Brain microvascular endothelial cell (primary cell): ENCODE data around the gene TMEM41A.
A peak's percentile ranks its signal among the peaks of the same experiment; 100 is the strongest.

Experiments used
- DNase-seq: peaks from one replicate; pipeline ENCODE4 v3.0.0-alpha.2; 2020
- H3K27ac ChIP-seq: fragments of 250-450 bp; sonication (Bioruptor Pico); 2 replicates; pipeline ENCODE4 v1.5.1; 2020; ENCODE audit warnings: mild to moderate bottlenecking, moderate library complexity
- H3K27me3 ChIP-seq: fragments of 250-450 bp; sonication (Bioruptor Pico); replicated peaks from 2 replicates; pipeline ENCODE4 v1.5.1; 2020; ENCODE audit warnings: mild to moderate bottlenecking
- H3K36me3 ChIP-seq: fragments of 250-450 bp; sonication (Bioruptor Pico); replicated peaks from 2 replicates; pipeline ENCODE4 v1.5.1; 2020; ENCODE audit warnings: mild to moderate bottlenecking
- H3K4me3 ChIP-seq: 2 replicates; pipeline ENCODE4 v1.5.1; 2011; ENCODE audit warnings: low read depth, mild to moderate bottlenecking, control low read depth, low read length, moderate library complexity
- in situ Hi-C: cut with HindIII; loops from 2 replicates; pipeline ENCODE4 v1.10.0; 2017; ENCODE audit warnings: low sequenced_read_pairs, low pct_ligation_motif_present
- TF ChIP-seq, protein P1 (sequence below): IDR thresholded peaks from 2 replicates; pipeline ENCODE4 v1.5.1; 2011; ENCODE audit warnings: low read depth, mild to moderate bottlenecking, moderate library complexity, low read length, control low read depth, inconsistent platforms; ENCODE audit errors: missing control alignments

Gene TMEM41A

DNA sequence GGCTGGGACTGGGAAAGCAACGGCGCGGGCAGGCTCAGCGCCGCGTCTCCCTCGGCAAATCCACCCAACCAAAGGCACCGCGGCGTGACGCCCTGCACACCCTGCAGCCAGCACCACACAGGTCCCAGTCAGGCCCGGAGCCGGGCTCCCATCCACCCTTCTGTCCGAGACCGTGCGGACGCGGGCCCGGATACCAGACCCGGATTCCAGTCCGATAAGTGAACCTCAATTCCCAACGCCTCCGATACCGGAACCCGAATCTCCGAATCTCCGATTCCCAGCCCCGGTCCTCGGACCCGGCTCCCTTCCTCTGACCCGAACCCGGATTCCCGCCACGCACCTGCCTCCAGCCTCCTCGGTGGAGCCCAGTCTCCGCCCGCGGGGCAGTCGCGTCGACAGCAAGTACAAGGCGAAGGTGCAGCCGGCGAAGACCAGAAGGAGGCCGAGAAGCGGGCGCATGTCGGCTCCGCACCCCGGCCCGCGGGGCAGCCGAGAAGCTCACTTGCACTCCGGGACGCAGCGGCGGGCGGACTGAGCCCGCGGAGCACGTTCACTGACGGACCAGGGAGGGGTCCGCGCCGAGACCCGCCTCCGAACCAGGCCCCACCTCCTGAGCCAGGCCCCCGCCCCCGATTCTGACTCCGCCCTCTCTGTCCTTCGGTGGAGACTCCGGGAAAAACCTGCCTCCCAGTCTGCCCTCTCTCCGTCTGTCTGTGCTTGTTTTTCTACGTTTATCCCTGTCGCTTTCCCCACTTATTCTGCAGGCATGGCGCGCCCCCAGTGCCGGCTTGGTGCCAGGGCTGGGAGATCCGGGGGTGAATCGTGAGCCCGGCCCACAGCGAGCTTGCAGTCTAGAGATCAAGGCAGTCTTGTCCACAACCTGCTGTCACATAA is at the start of gene TMEM41A:
Gene TMEM41A, minus strand, starts transcription at position 533 of the 894 bp plus-strand sequence. Its CDS starts 74 bp downstream, at position 459.
- H3K27ac ChIP-seq = peak within 1 kb of the TSS; percentile 28
- TF ChIP-seq, protein P1, sequence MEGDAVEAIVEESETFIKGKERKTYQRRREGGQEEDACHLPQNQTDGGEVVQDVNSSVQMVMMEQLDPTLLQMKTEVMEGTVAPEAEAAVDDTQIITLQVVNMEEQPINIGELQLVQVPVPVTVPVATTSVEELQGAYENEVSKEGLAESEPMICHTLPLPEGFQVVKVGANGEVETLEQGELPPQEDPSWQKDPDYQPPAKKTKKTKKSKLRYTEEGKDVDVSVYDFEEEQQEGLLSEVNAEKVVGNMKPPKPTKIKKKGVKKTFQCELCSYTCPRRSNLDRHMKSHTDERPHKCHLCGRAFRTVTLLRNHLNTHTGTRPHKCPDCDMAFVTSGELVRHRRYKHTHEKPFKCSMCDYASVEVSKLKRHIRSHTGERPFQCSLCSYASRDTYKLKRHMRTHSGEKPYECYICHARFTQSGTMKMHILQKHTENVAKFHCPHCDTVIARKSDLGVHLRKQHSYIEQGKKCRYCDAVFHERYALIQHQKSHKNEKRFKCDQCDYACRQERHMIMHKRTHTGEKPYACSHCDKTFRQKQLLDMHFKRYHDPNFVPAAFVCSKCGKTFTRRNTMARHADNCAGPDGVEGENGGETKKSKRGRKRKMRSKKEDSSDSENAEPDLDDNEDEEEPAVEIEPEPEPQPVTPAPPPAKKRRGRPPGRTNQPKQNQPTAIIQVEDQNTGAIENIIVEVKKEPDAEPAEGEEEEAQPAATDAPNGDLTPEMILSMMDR = no peak
- peaks cover 8% of the 10 kb centered on the region for H3K36me3 ChIP-seq
- in situ Hi-C loops = no loop called here
- H3K4me3 ChIP-seq = peak within 1 kb of the TSS; percentile 96
- no peaks in the 10 kb centered on the region for H3K27me3 ChIP-seq
- peak; percentile 93 for DNase-seq

DNA sequence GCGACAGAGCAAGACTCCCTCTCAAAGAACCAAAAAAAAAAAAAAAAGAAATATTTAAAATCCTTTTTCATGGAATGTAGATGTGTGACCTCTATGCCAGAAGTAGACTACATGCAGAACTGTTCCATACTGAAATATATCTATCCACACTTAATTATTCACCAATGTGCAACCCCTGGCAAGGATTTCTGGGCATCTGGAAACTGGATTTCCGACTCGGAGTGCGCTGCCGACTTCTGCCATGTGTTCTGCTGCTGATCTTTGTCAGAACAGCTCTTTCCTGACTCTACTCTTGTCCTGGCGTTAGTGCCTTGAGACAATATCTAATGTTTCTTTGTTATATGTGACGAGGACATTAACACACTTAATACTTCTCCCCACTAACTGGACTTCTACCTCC is 41.9 kb upstream of the TMEM41A start:
- no peak overlapping the region for H3K4me3 ChIP-seq
- no peak for DNase-seq
- no peak overlapping the region for H3K27ac ChIP-seq
- in situ Hi-C loops = no loop called here
- H3K36me3 ChIP-seq = no peaks in the 10 kb centered on the region
- TF ChIP-seq, protein P1 = no peak
- H3K27me3 ChIP-seq = no peaks in the 10 kb centered on the region

- TF ChIP-seq, protein P1 = no peak
- Histone ChIP-seq H3K36me3 (no peaks in the 10 kb centered on the region), H3K27ac (no peak overlapping the region), H3K27me3 (no peaks in the 10 kb centered on the region), H3K4me3 (no peak overlapping the region)
- DNase-seq = no peak
- in situ Hi-C loops = no loop called here
Observed at GRCh38 chr3:185539934-185540333, 41.1 kb upstream of the TMEM41A start.

DNA sequence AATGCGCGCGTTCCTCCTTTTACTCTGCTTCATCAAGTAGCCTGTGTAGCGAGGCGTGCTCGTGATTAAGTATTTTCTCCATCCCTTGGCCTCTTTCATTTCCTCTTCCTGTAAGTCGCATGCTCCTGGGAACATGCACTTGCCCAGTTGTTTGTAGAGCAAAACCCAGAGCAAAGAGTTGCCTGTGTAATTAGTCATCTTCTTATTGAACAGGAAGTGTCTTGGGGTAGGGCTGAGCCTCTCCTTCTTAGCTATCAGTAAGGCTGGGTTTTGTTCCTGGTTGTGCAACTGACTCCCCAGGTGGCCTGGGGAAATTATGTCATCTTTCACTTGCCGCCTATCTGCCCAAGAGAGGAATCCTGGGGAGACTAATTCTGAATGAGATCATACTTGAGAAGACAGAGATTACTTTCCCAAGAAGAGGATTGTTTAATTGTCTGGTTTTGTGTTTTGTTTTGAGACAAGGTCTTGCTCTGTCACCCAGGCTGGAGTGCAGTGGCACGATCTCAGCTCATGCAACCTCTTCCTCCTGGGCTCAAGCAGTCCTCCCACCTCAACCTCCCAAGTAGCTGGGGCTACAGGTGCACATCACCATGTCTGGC is 38.6 kb upstream of the TMEM41A start:
- TF ChIP-seq, protein P1 = no peak
- DNase-seq = peak; percentile 95
- Histone ChIP-seq H3K4me3 (no peak overlapping the region), H3K27ac (peak overlapping the region; percentile 82), H3K36me3 (no peaks in the 10 kb centered on the region), H3K27me3 (no peaks in the 10 kb centered on the region)
- in situ Hi-C loops = no loop called here

DNA sequence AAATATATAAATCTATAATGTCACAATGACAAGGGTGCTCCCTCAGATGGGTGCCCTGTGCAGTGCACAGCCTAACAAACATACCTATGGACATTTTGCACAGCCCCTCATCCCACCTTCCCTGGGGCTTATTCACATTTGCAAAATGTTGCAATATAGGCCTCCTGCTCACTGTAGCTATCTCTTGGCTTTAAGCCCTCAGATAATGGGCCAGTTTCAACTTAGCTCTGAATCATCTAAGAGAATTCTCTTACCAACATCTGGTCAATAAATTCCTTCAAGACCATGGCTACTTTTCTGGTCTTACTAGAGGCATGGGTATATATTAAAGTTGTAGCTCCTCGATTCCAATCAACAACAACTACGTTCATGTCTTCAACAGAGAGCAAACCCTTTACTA is 35.7 kb upstream of the TMEM41A start:
- in situ Hi-C loops = no loop called here
- H3K27ac ChIP-seq = no peak overlapping the region
- H3K4me3 ChIP-seq = no peak overlapping the region
- no peaks in the 10 kb centered on the region for H3K27me3 ChIP-seq
- no peak for DNase-seq
- no peaks in the 10 kb centered on the region for H3K36me3 ChIP-seq
- TF ChIP-seq, protein P1 = no peak
